ACHN (cell line): ENCODE measurements around the gene SHROOM4.

ENCODE experiments used
- DNase-seq: peaks from one replicate; pipeline ENCODE4 v3.0.0-alpha.2; 2015
- in situ Hi-C: cut with HindIII; loops from 2 replicates; pipeline ENCODE4 v1.10.0; 2017; ENCODE audit warnings: low sequenced_read_pairs, low pct_ligation_motif_present, low pct_unique_long_range_greater_than_20kb

Gene SHROOM4

GRCh38 chrX:50799531-50799961 is 14.4 kb downstream of the SHROOM4 start:
- in situ Hi-C loops, result no loop called here
- DNase-seq, result peak; percentile 31

DNA sequence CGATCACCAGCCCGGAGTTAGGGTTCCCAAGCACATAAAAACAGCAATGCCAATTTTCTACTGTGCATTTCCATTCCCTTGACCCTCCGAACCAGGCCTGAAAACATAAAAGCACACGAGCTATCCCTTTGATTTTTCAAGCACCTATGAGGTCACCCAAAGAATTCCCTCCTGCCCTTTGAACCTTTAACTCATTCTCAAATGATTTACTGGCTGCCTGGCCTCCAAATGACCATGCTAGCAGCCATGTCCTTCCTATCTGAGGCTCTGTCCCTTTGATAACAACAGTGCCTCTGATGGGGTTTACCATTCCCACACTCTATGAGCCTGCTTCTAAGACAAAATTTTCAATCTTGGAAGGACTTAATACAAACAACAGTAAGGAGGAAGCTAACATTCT is 15.2 kb downstream of the SHROOM4 start:
- peak; percentile 29 for DNase-seq
- in situ Hi-C loops, result no loop called here

- in situ Hi-C loops, result no loop called here
- DNase-seq, result no peak
These were observed 26.9 kb downstream of the SHROOM4 start for GRCh38 chrX:50787099-50787498.

GRCh38 chrX:50780144-50780543 is 33.9 kb downstream of the SHROOM4 start:
- no peak for DNase-seq
- in situ Hi-C loops, result no loop called here

DNA sequence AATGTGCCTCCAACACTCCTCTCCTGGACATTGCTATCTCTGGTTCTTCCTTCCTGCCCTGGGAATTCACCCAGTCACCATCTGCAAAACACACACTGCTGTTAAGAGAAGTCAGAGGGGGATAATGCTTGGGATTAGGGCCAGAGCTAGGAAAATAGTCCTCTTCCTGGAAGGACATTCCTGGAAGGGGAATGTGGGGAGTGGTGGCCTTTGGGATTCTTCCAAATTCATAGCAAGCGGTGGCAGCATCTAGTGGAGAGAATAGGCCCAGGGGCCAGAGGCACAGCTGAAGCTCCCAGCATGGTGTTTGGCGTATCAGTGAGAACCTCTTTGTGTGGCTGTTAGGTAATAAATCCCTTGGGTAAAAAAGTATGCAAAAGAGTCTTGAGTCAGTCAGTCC is 34.3 kb downstream of the SHROOM4 start:
- in situ Hi-C loops, result no loop called here

GRCh38 chrX:50778272-50778671 is 35.7 kb downstream of the SHROOM4 start:
- in situ Hi-C loops, result no loop called here
- DNase-seq, result no peak

More for the DNA sequence above, 34.3 kb downstream of the SHROOM4 start:
- no peak for DNase-seq

DNA sequence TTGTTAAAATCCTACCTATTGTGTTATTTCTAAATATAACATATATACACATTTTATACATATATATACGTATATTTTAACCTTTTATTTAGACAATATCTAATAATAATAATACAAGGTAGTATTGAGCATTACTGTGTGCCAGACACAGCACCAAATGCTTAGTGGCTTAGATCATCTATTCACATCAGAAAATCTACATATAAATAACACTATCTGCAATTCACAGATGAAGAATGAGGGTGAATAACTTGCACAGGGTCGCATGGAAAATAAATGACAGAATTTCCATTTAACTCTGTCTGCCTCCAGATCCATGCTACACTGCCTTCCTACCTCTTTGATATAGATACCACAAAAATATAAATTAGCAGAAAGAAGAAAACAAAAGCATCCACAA is 37.7 kb downstream of the SHROOM4 start:
- in situ Hi-C loops, result no loop called here
- no peak for DNase-seq

DNA sequence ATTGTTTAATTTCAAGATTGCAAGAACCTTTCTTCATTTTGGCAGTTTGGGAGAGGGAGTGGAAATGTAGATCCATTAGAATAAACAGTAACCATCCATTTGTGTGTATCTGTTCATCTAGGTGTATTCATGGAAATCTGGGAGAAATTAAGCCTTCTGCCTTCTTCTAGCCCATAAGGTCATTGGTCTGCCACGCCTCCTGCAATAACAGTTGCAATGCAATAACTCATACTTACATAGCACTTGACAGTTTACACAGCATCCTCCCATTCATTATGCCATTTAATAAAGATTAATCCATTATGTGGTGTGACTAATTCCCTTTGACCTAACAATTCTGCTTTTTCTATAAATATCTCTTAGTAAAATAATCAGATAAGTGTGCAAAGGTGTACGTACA is 42.6 kb downstream of the SHROOM4 start:
- in situ Hi-C loops, result no loop called here
- DNase-seq, result no peak

- no peak for DNase-seq
- in situ Hi-C loops, result no loop called here
These were observed 43.3 kb downstream of the SHROOM4 start for GRCh38 chrX:50770702-50771101.

GRCh38 chrX:50769389-50770063 is 44.5 kb downstream of the SHROOM4 start:
- DNase-seq, result no peak
- in situ Hi-C loops, result no loop called here

GRCh38 chrX:50768801-50769200 is 45.2 kb downstream of the SHROOM4 start:
- DNase-seq, result no peak
- in situ Hi-C loops, result no loop called here

DNA sequence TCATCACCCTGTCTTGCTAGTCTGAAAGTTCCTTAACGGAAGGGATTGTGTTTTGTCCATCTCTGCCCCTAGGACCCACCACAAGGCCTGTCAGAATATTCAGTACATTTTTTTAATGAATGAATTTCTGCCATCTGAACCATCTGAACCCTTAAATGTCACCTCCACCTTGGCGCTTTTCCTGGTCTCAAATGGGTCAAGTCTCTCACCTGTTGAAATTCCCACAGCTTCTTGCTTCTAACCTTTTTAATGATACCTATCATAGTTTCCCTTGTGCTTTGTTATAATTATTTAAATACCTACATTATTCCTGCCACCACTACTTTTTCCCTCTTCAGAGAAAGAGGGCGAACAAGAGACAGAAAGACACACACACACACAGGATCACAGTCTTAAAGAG is 48.0 kb downstream of the SHROOM4 start:
- in situ Hi-C loops, result no loop called here
- DNase-seq, result no peak

DNA sequence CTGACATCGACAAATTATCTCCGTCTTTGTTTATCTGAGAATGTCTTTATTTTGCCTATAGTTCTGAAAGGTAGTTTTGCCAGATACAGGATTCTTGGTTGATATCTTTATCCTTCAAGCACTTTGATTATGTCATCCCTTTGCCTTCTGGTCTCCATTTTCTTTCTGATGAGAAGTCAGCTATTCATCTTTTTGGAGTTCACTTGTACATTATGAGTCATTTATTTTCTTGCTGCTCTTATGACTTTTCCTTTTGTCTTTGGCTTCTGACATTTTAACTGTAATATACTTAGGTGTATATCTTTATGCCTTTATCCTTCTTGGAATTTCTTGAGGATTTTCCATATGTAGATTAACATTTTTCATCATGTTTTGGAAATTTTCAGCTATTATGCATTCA is 51.4 kb downstream of the SHROOM4 start:
- in situ Hi-C loops, result no loop called here

DNA sequence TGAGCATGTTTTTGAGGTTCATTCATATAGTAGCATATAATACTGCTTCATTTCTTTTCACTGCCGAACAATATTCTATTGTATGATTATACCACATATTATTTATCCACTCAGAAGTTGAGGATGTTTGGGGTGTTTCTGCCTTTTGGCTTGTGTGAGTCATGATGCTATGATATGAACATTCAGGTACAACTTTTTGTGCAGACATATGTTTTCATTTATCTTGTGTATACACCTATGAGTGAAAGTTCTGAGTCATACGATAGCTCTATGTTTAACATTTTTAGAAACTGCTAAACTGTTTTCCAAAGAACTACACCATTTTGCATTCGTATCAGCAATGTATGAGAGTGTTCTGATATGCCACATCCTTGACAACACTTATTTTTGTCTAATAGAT is 57.7 kb downstream of the SHROOM4 start:
- DNase-seq, result no peak
- in situ Hi-C loops, result no loop called here

More for the DNA sequence above, 51.4 kb downstream of the SHROOM4 start:
- DNase-seq, result no peak

DNA sequence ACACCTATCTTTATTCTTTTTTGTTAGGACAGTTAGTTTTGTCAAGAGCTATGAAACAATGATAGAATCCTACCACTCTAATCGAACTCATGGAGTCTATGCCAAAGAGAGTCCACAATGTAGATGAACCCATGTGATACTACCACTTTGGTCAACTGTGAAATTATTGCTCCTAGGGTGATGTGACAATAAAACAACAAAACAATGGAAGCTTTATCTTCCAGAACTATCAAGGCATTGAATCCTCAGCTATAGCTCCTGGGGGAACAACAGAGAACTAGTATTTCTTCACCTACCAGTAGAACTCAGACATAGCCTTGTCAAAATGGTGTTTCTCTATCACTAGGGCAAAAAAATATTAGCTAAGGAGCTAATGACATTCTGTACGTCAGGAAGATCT is 62.9 kb downstream of the SHROOM4 start:
- DNase-seq, result no peak

DNA sequence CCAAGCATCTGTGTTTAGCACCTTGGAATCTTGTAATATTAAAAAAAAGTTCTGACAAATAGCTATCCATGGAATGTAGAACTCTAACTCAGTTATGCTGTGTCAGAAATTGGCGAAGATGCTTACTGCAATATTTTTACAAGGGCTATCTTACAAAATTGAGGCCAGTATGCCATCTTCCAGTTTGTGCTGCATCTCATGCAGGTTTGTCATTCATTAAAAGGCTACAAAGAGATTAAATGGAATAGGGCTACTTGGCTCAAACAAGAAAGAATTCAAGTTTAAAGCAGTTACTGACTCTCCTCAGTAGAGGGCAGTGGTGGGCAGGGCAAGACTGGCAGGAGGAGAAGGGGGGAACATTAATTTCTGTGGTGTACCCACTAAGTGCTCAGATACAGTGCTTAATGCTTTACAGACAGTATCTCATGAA is 66.5 kb downstream of the SHROOM4 start:
- in situ Hi-C loops, result no loop called here
- DNase-seq, result peak; percentile 22

More for the DNA sequence above, 62.9 kb downstream of the SHROOM4 start:
- in situ Hi-C loops, result no loop called here

DNA sequence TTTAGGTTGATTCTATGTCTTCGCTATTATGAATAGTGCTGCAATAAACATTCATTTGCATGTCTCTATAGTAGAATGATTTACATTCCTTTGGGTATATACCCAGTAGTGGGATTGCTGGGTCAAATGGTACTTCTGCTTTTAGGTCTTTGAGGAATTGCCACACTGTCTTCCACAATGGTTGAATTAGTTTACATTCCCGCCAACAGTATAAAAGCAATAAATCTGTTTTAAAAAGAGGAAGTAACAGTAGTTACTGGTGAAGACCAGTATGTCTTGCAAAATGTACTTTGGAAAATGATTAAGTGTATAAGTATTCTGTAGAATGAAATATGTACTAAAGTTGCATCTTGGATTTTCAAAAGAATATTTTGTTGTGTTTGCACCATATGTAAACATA is 77.3 kb downstream of the SHROOM4 start:
- no peak for DNase-seq
- in situ Hi-C loops, result no loop called here

- in situ Hi-C loops, result no loop called here
- DNase-seq, result no peak
These were observed 87.7 kb downstream of the SHROOM4 start for GRCh38 chrX:50726296-50726695.

DNA sequence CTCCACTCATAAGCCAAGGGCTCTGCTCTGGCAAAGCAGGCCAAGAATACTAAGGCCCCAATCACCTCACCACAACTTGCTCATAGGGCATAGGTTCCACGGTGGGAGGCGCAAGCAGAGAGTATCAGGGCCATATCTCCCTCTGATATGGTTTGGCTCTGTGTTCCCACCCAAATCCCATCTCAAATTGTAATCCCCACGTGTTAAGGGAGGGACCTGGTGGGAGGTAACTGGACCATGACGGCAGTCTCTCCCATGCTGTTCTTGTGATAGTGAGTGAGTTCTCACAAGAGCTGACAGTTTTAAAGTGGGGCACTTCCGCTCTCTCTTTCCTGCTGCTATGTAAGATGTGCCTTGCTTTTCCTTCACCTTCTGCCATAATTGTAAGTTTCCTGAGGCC is 88.7 kb downstream of the SHROOM4 start:
- in situ Hi-C loops, result no loop called here
- DNase-seq, result no peak

GRCh38 chrX:50723006-50723405 is 91.0 kb downstream of the SHROOM4 start:
- peak; percentile 16 for DNase-seq
- in situ Hi-C loops, result no loop called here
